ENCODE measurements around the gene ATP2B1. TPM values are rescaled to one million over a fixed set of nuclear protein-coding genes. Genes with fewer than 3 reads are reported as not detected.
"Not testable (repeated sequence)": the region's sequence is repeated elsewhere in the genome, so short reads cannot be mapped to it uniquely, and the experiment has no call there.

ATP2B1 gene
- total RNA-seq (10 to 100 TPM; 14.3 to 37.3 (median 19.1) TPM), polyA plus RNA-seq (10 to 100 TPM in 1 of 3 donors, 1 to 10 TPM in 2; 6.3 to 23.5 (median 7.2) TPM)
- long read RNA-seq, donor 1: 0 reads
- long read RNA-seq, donor 2: 0 reads
- long read RNA-seq, donor 3, partial matches to known transcripts: 7 of 8 reads
- long read RNA-seq, donor 3, other reads (novel, unspliced or antisense): 0 of 8 reads
- long read RNA-seq, donor 4, full-length matches to known transcripts: 1 of 17 reads
- long read RNA-seq, donor 4, partial matches to known transcripts: 6 of 17 reads
- long read RNA-seq, donor 4, other reads (novel, unspliced or antisense): 10 of 17 reads
- long read RNA-seq, donor 5, full-length matches to known transcripts: 4 of 29 reads
- long read RNA-seq, donor 5, partial matches to known transcripts: 2 of 29 reads
- long read RNA-seq, donor 5, other reads (novel, unspliced or antisense): 23 of 29 reads
- long read RNA-seq, donor 6, partial matches to known transcripts: 11 of 12 reads
- long read RNA-seq, donor 6, other reads (novel, unspliced or antisense): 1 of 12 reads
- long read RNA-seq, donor 7, partial matches to known transcripts: 5 of 6 reads
- long read RNA-seq, donor 7, other reads (novel, unspliced or antisense): 0 of 6 reads
- long read RNA-seq, donor 8, full-length matches to known transcripts: 4 of 4 reads
- long read RNA-seq, donor 8, partial matches to known transcripts: 0 of 4 reads
- long read RNA-seq, donor 8, other reads (novel, unspliced or antisense): 0 of 4 reads
- long read RNA-seq, donor 9, partial matches to known transcripts: 6 of 6 reads
- long read RNA-seq, donor 9, other reads (novel, unspliced or antisense): 0 of 6 reads
- long read RNA-seq, donor 10, full-length matches to known transcripts: 2 of 2 reads
- long read RNA-seq, donor 10, partial matches to known transcripts: 0 of 2 reads
- long read RNA-seq, donor 10, other reads (novel, unspliced or antisense): 0 of 2 reads

DNA sequence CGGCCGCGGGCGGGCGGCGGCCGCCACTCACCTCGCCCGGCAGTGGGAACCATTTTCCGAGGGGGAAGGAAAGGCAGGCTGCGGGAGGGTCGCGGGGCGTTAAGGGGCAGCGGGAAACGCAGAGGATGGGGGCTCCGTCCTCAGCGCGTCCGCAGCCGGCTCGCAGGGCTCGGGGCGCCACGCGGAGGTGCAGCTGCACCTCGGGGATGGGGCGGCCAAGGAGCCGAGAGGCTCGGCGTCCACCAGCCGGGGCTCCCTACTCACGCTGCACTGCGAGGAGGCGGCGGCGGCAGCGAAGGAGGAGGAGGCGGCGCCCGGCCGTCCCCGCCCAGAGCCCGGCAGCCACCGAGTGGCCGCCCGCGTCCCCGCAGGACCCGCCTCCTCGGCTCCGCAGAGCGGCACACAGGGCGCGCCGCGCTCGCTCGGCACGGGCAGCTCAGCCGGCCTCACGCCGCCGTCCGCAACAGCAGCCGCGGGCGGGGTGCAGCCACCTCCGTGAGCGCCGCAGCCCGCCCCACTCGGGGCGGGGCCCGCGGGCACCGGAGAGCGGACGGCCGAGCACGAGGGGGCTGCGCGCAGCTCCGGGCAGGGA is at the start of gene ATP2B1:
Gene ATP2B1, minus strand, starts transcription at position 274 of the 592 bp plus-strand sequence. CDS start 52,952 bp downstream, outside the sequence.
- peaks cover 0 to 23% of the 10 kb centered on the region in 2 donors for H3K4me1 ChIP-seq (replicated peaks in 1 of 2)
- intact Hi-C loops (cut with DNase I): no loop called here
- no peaks in the 10 kb centered on the region for H3K27me3 ChIP-seq
- H3K9me3 ChIP-seq (replicated peaks in 1 of 3): peaks cover 0 to 5% (median 0%) of the 10 kb centered on the region in 3 donors
- 0 to 1% (median 1%) methylated on average over 23 to 84 of the region's 84 CpGs for WGBS, 4 donors
- peak within 1 kb of the TSS; percentile 25 to 83 (median 72) for H3K4me3 ChIP-seq
- H3K27ac ChIP-seq: peak within 1 kb of the TSS; percentile 79 to 100 (median 98)
- no peaks in the 10 kb centered on the region for H3K36me3 ChIP-seq (replicated peaks in 1 of 2)
- peak; percentile 84 to 93 for TF ChIP-seq POLR2A (IDR thresholded peaks at IDR 0.05)
- TF ChIP-seq CTCF (IDR thresholded peaks at IDR 0.05): peak in 2 of 6 experiments; percentile 17 to 39
- peak; percentile 83 to 89 (median 87) for DNase-seq

DNA sequence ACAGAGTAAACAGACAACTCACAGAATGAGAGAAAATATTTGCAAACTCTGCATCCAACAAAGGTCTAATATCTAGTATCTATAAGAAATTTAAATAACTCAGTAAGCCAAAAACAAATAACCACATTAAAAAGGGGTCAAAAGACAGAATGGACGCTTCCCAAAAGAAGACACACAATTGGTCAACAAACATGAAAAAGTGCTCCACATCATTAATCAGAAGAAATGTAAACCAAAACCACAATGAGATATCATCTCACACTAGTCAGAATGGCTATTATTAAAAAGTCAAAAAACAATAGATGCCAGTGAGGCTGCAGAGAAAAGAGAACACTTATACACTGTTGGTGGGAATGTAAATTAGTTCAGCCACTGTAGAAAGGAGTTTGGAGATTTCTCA is 49.3 kb upstream of the ATP2B1 start:
- H3K27ac ChIP-seq; H3K9me3 ChIP-seq (replicated peaks in 1 of 3); H3K27me3 ChIP-seq; H3K4me1 ChIP-seq (replicated peaks in 1 of 2); intact Hi-C loops (cut with DNase I); DNase-seq; H3K36me3 ChIP-seq (replicated peaks in 1 of 2); H3K4me3 ChIP-seq: not testable (repeated sequence)
- 73 to 91% (median 78%) methylated on average over 1 of the region's 1 CpG for WGBS, 4 donors

- H3K9me3 ChIP-seq (replicated peaks in 1 of 3): no peaks in the 10 kb centered on the region
- no peaks in the 10 kb centered on the region for H3K36me3 ChIP-seq (replicated peaks in 1 of 2)
- peak overlapping the region in 3 of 5 donors; percentile 9 to 71 (median 23) for H3K27ac ChIP-seq
- no peak overlapping the region for H3K4me3 ChIP-seq
- no peaks in the 10 kb centered on the region for H3K27me3 ChIP-seq
- WGBS, 4 donors: 53 to 70% (median 65%) methylated on average over 5 of the region's 5 CpGs
- intact Hi-C loops (cut with DNase I): no loop called here
- no peaks in the 10 kb centered on the region for H3K4me1 ChIP-seq (replicated peaks in 1 of 2)
- TF ChIP-seq CTCF (IDR thresholded peaks at IDR 0.05) (no peak), POLR2A (IDR thresholded peaks at IDR 0.05) (no peak)
- peak in 3 of 7 donors; percentile 27 to 39 (median 31) for DNase-seq
These were observed 48.2 kb upstream of the ATP2B1 start for GRCh38 chr12:89756585-89757398.

- no peak for TF ChIP-seq POLR2A (IDR thresholded peaks at IDR 0.05)
- TF ChIP-seq CTCF (IDR thresholded peaks at IDR 0.05): no peak
- H3K4me3 ChIP-seq: no peak overlapping the region
- no peaks in the 10 kb centered on the region for H3K36me3 ChIP-seq (replicated peaks in 1 of 2)
- intact Hi-C loops (cut with DNase I): no loop called here
- WGBS, 4 donors: 60 to 75% (median 67%) methylated on average over 4 of the region's 4 CpGs
- DNase-seq: no peak
- H3K9me3 ChIP-seq (replicated peaks in 1 of 3): no peaks in the 10 kb centered on the region
- H3K4me1 ChIP-seq (replicated peaks in 1 of 2): no peaks in the 10 kb centered on the region
- H3K27me3 ChIP-seq: no peaks in the 10 kb centered on the region
- H3K27ac ChIP-seq: peak overlapping the region in 3 of 5 donors; percentile 9 to 57 (median 23)
These were observed 47.6 kb upstream of the ATP2B1 start for GRCh38 chr12:89756194-89756584.
